PFSK-1 (cell line): Measurements from ENCODE around the gene DPP6.

Experiments
- FOXP2 ChIP-seq: optimal IDR thresholded peaks from 2 replicates; pipeline ENCODE3; 2011; ENCODE audit warnings: borderline replicate concordance, control low read depth, inconsistent platforms; ENCODE audit not compliant: insufficient read depth; ENCODE audit errors: extremely low read length, extremely low read depth
- POLR2AphosphoS5 ChIP-seq: IDR thresholded peaks from 2 replicates; pipeline ENCODE4 v1.6.1; 2012; ENCODE audit warnings: low read depth, mild to moderate bottlenecking, control low read depth, low read length, moderate library complexity
- REST ChIP-seq, 2 experiments: IDR thresholded peaks; 2 replicates each; pipeline versions ENCODE4 v1.6.1 to v1.8.0; 2011 to 2012; ENCODE audit warnings: low read depth in 2 of 2, low read length in 2 of 2, control low read depth in 1 of 2, inconsistent platforms in 1 of 2, mild to moderate bottlenecking in 1 of 2, moderate library complexity in 1 of 2; ENCODE audit not compliant: insufficient read depth in 1 of 2
- SIN3A ChIP-seq: IDR thresholded peaks from 2 replicates; pipeline ENCODE4 v1.6.1; 2012; ENCODE audit warnings: mild to moderate bottlenecking, low read length, moderate library complexity, borderline replicate concordance; ENCODE audit not compliant: insufficient read depth
- TAF1 ChIP-seq: IDR thresholded peaks from 2 replicates; pipeline ENCODE4 v1.6.1; 2012; ENCODE audit warnings: low read length, control low read depth, borderline replicate concordance; ENCODE audit not compliant: insufficient read depth

DPP6 gene

GRCh38 chr7:154540596-154540995, 488.4 kb downstream of the DPP6 start:
- TF ChIP-seq REST (IDR thresholded peaks at IDR 0.05; ENCODE audit: insufficient read depth in 1 of 2, low read depth in 2 of 2, low read length in 2 of 2) (no peak), TAF1 (no peak), POLR2AphosphoS5 (no peak), FOXP2 (no peak), SIN3A (no peak)

- no peak for TF ChIP-seq POLR2AphosphoS5
- TF ChIP-seq TAF1 = no peak
- no peak for TF ChIP-seq REST (IDR thresholded peaks at IDR 0.05; ENCODE audit: insufficient read depth in 1 of 2, low read depth in 2 of 2, low read length in 2 of 2)
- TF ChIP-seq FOXP2 = no peak
- no peak for TF ChIP-seq SIN3A
Observed at GRCh38 chr7:154541606-154542005, 489.4 kb downstream of the DPP6 start.

GRCh38 chr7:154546946-154547587, 494.9 kb downstream of the DPP6 start:
- TF ChIP-seq POLR2AphosphoS5 = no peak
- TF ChIP-seq FOXP2 = no peak
- TF ChIP-seq SIN3A = no peak
- no peak for TF ChIP-seq TAF1
- no peak for TF ChIP-seq REST (IDR thresholded peaks at IDR 0.05; ENCODE audit: insufficient read depth in 1 of 2, low read depth in 2 of 2, low read length in 2 of 2)

DNA sequence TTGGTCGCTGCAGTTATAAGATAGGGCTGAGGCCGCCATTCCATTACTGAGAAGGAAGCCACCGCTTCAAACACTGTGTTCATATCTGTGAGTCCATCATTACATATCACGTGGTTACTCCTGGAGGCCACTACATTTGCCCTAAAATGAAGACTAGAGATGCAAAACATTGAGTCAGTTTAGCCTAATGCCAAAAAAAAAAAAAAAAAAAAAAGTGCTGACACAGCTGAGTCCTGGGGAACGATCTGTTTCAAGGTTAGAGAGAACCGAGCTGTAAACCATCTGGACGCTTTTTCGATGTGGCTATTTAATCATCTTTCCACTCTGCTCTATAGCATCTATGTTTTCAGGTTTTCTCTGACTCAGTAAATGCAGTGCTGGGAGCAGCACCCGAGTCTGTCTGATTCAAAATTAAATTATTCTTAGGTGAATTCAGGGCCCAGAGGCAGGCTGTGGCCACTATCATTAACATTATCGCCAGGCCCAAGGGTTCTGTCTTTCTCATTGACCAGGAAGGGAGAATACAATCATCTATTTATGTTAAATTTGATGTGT, 501.6 kb downstream of the DPP6 start:
- no peak for TF ChIP-seq TAF1
- no peak for TF ChIP-seq FOXP2
- no peak for TF ChIP-seq SIN3A
- no peak for TF ChIP-seq POLR2AphosphoS5
- no peak for TF ChIP-seq REST (IDR thresholded peaks at IDR 0.05; ENCODE audit: insufficient read depth in 1 of 2, low read depth in 2 of 2, low read length in 2 of 2)

DNA sequence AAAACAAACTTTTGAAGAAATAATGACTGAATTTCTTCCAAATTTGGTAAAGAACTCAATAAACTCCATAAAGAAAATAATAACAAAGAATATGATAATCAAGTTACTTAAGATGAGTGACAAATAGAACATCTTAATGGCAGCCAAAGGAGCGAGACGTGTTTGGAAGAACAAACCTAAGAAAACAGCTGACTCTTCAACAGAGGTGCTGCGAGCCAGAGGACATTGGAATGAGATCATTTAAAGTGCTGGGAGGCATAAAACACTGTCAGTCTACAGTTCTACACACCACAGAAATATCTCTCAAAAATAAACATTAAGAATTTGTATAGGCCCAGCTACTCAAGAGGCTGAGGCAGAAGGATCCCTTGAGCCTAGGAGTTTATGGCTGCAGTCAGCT, 507.3 kb downstream of the DPP6 start:
- TF ChIP-seq SIN3A (no peak), REST (IDR thresholded peaks at IDR 0.05; ENCODE audit: insufficient read depth in 1 of 2, low read depth in 2 of 2, low read length in 2 of 2) (no peak), POLR2AphosphoS5 (no peak), TAF1 (no peak), FOXP2 (no peak)
